CD4-positive, alpha-beta T cell (primary cell): ENCODE data around the gene GPC2. TPM values are rescaled to one million over a fixed set of nuclear protein-coding genes. Genes with fewer than 3 reads are reported as not detected.

ENCODE experiments used
- ATAC-seq: fragments of 200-7000 bp; cut with Tn5 transposase; one replicate; pipeline ENCODE4 v1.10.0; 2022; ENCODE audit warnings: mild to moderate bottlenecking; ENCODE audit not compliant: poor library complexity
- CTCF ChIA-PET: fragments of 350-600 bp; sonication (Branson Sonifier 250); formaldehyde crosslinking; loops from one replicate; lab custom pipeline; 2021; ENCODE audit warnings: antibody characterized with exemption, inconsistent platforms; lab: Charles Lee
- POLR2A ChIA-PET: fragments of 350-600 bp; sonication (Branson Sonifier 250); formaldehyde crosslinking; loops from one replicate; lab custom pipeline; 2021; ENCODE audit warnings: antibody characterized with exemption, inconsistent platforms; lab: Charles Lee
- DNase-seq, 14 experiments: peaks; one replicate each; pipeline ENCODE4 v3.0.0-alpha.2; 2013 to 2020; ENCODE audit warnings: mixed read lengths in 2 of 14
- H3K27ac ChIP-seq, 2 donors: one replicate each; pipeline versions ENCODE4 v1.5.1 to v1.7.0; 2013; ENCODE audit warnings: low read length in 2 of 2, low read depth in 1 of 2, mild to moderate bottlenecking in 1 of 2
- H3K27me3 ChIP-seq, 2 experiments: 1 replicate in 1 of 2; 2 replicates in 1 of 2; pipeline versions ENCODE4 v1.6.1 to v1.7.0; 2013; ENCODE audit warnings: low read length in 2 of 2, control low read depth in 1 of 2, mild to moderate bottlenecking in 1 of 2, moderate library complexity in 1 of 2; ENCODE audit not compliant: insufficient read depth in 2 of 2, control insufficient read depth in 1 of 2
- H3K36me3 ChIP-seq: one replicate; pipeline ENCODE4 v1.6.1; 2013; ENCODE audit warnings: low read length, control low read depth; ENCODE audit not compliant: insufficient read depth
- H3K4me1 ChIP-seq: one replicate; pipeline ENCODE4 v1.6.1; 2013; ENCODE audit warnings: low read length, control low read depth; ENCODE audit not compliant: insufficient read depth
- H3K4me3 ChIP-seq: one replicate; pipeline ENCODE4 v1.5.1; 2013; ENCODE audit warnings: mild to moderate bottlenecking, low read length, moderate library complexity
- H3K9me3 ChIP-seq, 2 experiments: 1 replicate in 1 of 2; 2 replicates in 1 of 2; pipeline versions ENCODE4 v1.6.1 to v1.7.0; 2013; ENCODE audit warnings: low read length in 2 of 2, mild to moderate bottlenecking in 2 of 2, control low read depth in 1 of 2, moderate library complexity in 1 of 2; ENCODE audit not compliant: control insufficient read depth in 1 of 2, insufficient read depth in 1 of 2
- H3K27ac Mint-ChIP-seq: one replicate; pipeline ENCODE4 v1.8.0; 2020; ENCODE audit warnings: mixed read lengths
- H3K27me3 Mint-ChIP-seq: one replicate; pipeline ENCODE4 v1.8.0; 2021; ENCODE audit warnings: mixed read lengths
- H3K36me3 Mint-ChIP-seq: one replicate; pipeline ENCODE4 v1.8.0; 2021; ENCODE audit warnings: low read depth, mixed read lengths
- H3K4me1 Mint-ChIP-seq: one replicate; pipeline ENCODE4 v1.8.0; 2021; ENCODE audit warnings: low read depth, mixed read lengths
- H3K4me3 Mint-ChIP-seq: one replicate; pipeline ENCODE4 v1.8.0; 2020; ENCODE audit warnings: mild to moderate bottlenecking, mixed read lengths
- H3K9me3 Mint-ChIP-seq: one replicate; pipeline ENCODE4 v1.8.0; 2020; ENCODE audit warnings: mixed read lengths
- CTCF ChIP-seq: fragments of 200-600 bp; IDR thresholded peaks from one replicate; pipeline ENCODE4 v1.8.0; 2022; ENCODE audit warnings: antibody characterized with exemption, mild to moderate bottlenecking
- intact Hi-C, 2 experiments: fragments of 100-400 bp; cut with DNase I in 1 of 2; cut with micrococcal nuclease in 1 of 2; formaldehyde crosslinking; loops; one replicate each; pipeline versions ENCODE4 v1.15.1 to v1.9.0; 2023 to 2025; cut with DNase I, micrococcal nuclease
- total RNA-seq, 174 experiments: library from RNA in 2 of 174; stranded (reverse) in 2 of 174; gene quantifications; one replicate each; pipeline ENCODE4 v1.2.3 and lab custom pipeline; 2021 to 2026

The GPC2 gene
- total RNA-seq, 2 experiments from 2014 or later: 16.4 to 18.7 TPM

GRCh38 chr7:100176096-100177044 lies 811 bp downstream of the GPC2 start:
- H3K36me3 ChIP-seq: no peaks in the 10 kb centered on the region
- peaks cover 54% of the 10 kb centered on the region for H3K4me1 ChIP-seq
- peak overlapping the region; percentile 82 for H3K4me3 Mint-ChIP-seq
- intact Hi-C loops: loop anchor here (1.0 to 2.0 kb wide), 4 partner anchors 14 to 28 kb away; partner anchors contain the start of genes LAMTOR4 (in 2 of the 2) and TRAPPC14 (in 1 of the 2)
- H3K9me3 Mint-ChIP-seq: peaks cover 2% of the 10 kb centered on the region
- H3K9me3 ChIP-seq: peaks cover 0 to 16% of the 10 kb centered on the region in 2 experiments
- H3K27ac Mint-ChIP-seq: peak overlapping the region; percentile 34
- H3K27ac ChIP-seq: no peak overlapping the region
- no peaks in the 10 kb centered on the region for H3K27me3 Mint-ChIP-seq
- ChIA-PET POLR2A (interaction anchor here (0.7 to 8.9 kb wide), 11 partner anchors 10 to 429 kb away, joined by 3 to 109 read pairs (median 6); partner anchors contain the start of genes FBXO24, GAL3ST4, LAMTOR4 and LRCH4), CTCF (interaction anchor here (1.1 to 1.3 kb wide), 2 partner anchors 44 to 50 kb away, joined by 3 read pairs; partner anchors contain the start of gene MBLAC1)
- peak overlapping the region; percentile 70 for H3K4me3 ChIP-seq
- no peaks in the 10 kb centered on the region for H3K36me3 Mint-ChIP-seq
- DNase-seq: peak in 1 of 14 experiments; percentile 26
- peaks cover 43% of the 10 kb centered on the region for H3K4me1 Mint-ChIP-seq
- no peak for TF ChIP-seq CTCF
- peaks cover 0 to 3% of the 10 kb centered on the region in 2 experiments for H3K27me3 ChIP-seq
- ATAC-seq: no peak

GRCh38 chr7:100175296-100175935 lies 1.8 kb downstream of the GPC2 start:
- no peak overlapping the region for H3K4me3 ChIP-seq
- peaks cover 40% of the 10 kb centered on the region for H3K4me1 Mint-ChIP-seq
- no peaks in the 10 kb centered on the region for H3K36me3 ChIP-seq
- DNase-seq (peak in 1 of 14 experiments; percentile 23), ATAC-seq (no peak)
- H3K27me3 Mint-ChIP-seq: no peaks in the 10 kb centered on the region
- H3K27ac ChIP-seq: no peak overlapping the region
- intact Hi-C loops: no loop called here
- H3K9me3 ChIP-seq: peaks cover 0 to 11% of the 10 kb centered on the region in 2 experiments
- H3K27me3 ChIP-seq: peaks cover 0 to 3% of the 10 kb centered on the region in 2 experiments
- ChIA-PET POLR2A (interaction anchor here (8.9 kb wide), 1 partner anchor 9 kb away, joined by 109 read pairs; the partner anchor contains the start of gene GAL3ST4), CTCF (interaction anchor here (1.1 kb wide), 1 partner anchor 42 kb away, joined by 3 read pairs; no protein-coding TSS in a partner anchor)
- peaks cover 2% of the 10 kb centered on the region for H3K9me3 Mint-ChIP-seq
- no peak overlapping the region for H3K27ac Mint-ChIP-seq
- H3K36me3 Mint-ChIP-seq: no peaks in the 10 kb centered on the region
- no peak for TF ChIP-seq CTCF
- peaks cover 57% of the 10 kb centered on the region for H3K4me1 ChIP-seq
- H3K4me3 Mint-ChIP-seq: peak overlapping the region; percentile 64

GRCh38 chr7:100174582-100174981 lies 2.6 kb downstream of the GPC2 start:
- Histone ChIP-seq H3K4me1 (peaks cover 59% of the 10 kb centered on the region), H3K36me3 (no peaks in the 10 kb centered on the region), H3K4me3 (no peak overlapping the region), H3K27ac (no peak overlapping the region), H3K9me3 (peaks cover 0 to 11% of the 10 kb centered on the region in 2 experiments), H3K27me3 (peaks cover 0 to 3% of the 10 kb centered on the region in 2 experiments)
- no peak for ATAC-seq
- no peak for DNase-seq
- CTCF ChIA-PET: interaction anchor here (1.1 kb wide), 1 partner anchor 42 kb away, joined by 3 read pairs; no protein-coding TSS in a partner anchor
- Mint-ChIP-seq H3K27ac (peak overlapping the region; percentile 49), H3K36me3 (no peaks in the 10 kb centered on the region), H3K9me3 (peaks cover 2% of the 10 kb centered on the region), H3K27me3 (no peaks in the 10 kb centered on the region), H3K4me3 (peak overlapping the region; percentile 64), H3K4me1 (peaks cover 46% of the 10 kb centered on the region)
- no peak for TF ChIP-seq CTCF
- intact Hi-C loops: no loop called here
- POLR2A ChIA-PET: no interaction called here
